Calu3 (cell line): ENCODE data around the gene NEK6. TPM values are rescaled to one million over a fixed set of nuclear protein-coding genes. Genes with fewer than 3 reads are reported as not detected.
"Not testable (repeated sequence)": the region's sequence is repeated elsewhere in the genome, so short reads cannot be mapped to it uniquely, and the experiment has no call there.

ENCODE experiments used
- BruUV-seq: library from RNA; stranded (reverse); fragments of 400-500 nt; replicated peaks from 2 replicates; lab custom pipeline; 2021; lab: Mats Ljungman, UMichigan
- CTCF ChIA-PET: fragments of 300-600 bp; sonication (Branson Sonifier 250); formaldehyde crosslinking; loops from one replicate; lab custom pipeline; 2022; ENCODE audit warnings: antibody characterized with exemption; lab: Charles Lee
- DNase-seq: peaks from one replicate; pipeline ENCODE4 v3.0.0; 2022
- H3K27ac Mint-ChIP-seq: one replicate; pipeline ENCODE4 v1.8.0; 2022; ENCODE audit warnings: mixed read lengths; ENCODE audit not compliant: unreplicated experiment
- H3K27me3 Mint-ChIP-seq: one replicate; pipeline ENCODE4 v1.8.0; 2022; ENCODE audit warnings: mixed read lengths; ENCODE audit not compliant: unreplicated experiment
- H3K36me3 Mint-ChIP-seq: one replicate; pipeline ENCODE4 v1.8.0; 2022; ENCODE audit warnings: mild to moderate bottlenecking, moderate library complexity, mixed read lengths; ENCODE audit not compliant: insufficient read depth, unreplicated experiment
- H3K4me1 Mint-ChIP-seq: one replicate; pipeline ENCODE4 v1.8.0; 2022; ENCODE audit warnings: mild to moderate bottlenecking, low read depth, mixed read lengths; ENCODE audit not compliant: unreplicated experiment
- H3K4me3 Mint-ChIP-seq: one replicate; pipeline ENCODE4 v1.8.0; 2022; ENCODE audit warnings: mild to moderate bottlenecking, low read depth, moderate library complexity, mixed read lengths; ENCODE audit not compliant: unreplicated experiment
- H3K9me3 Mint-ChIP-seq: one replicate; pipeline ENCODE4 v1.8.0; 2022; ENCODE audit warnings: low read depth, mixed read lengths; ENCODE audit not compliant: unreplicated experiment
- CTCF ChIP-seq: fragments of 200-600 bp; IDR thresholded peaks from one replicate; pipeline ENCODE4 v1.8.0; 2022; ENCODE audit warnings: antibody characterized with exemption; ENCODE audit not compliant: unreplicated experiment
- intact Hi-C: fragments of 100-400 bp; cut with micrococcal nuclease; formaldehyde crosslinking; loops from one replicate; pipeline ENCODE4 v1.10.0; 2022; ENCODE audit not compliant: unreplicated experiment
- total RNA-seq: library from RNA; stranded (reverse); gene quantifications from 2 replicates; pipeline ENCODE4 v1.2.3, GENCODE V29; 2022

NEK6 gene
- total RNA-seq, 1 experiment from 2014 or later, result 43.0 TPM

GRCh38 chr9:124251204-124251603 lies 6.5 kb upstream of the NEK6 start:
- intact Hi-C loops, result no loop called here
- BruUV-seq, result no TSS peak
- CTCF ChIA-PET, result no interaction called here
- no peak overlapping the region for H3K27ac Mint-ChIP-seq
- no peak overlapping the region for H3K4me3 Mint-ChIP-seq
- peaks cover 2% of the 10 kb centered on the region for H3K4me1 Mint-ChIP-seq
- no peak for TF ChIP-seq CTCF
- H3K36me3 Mint-ChIP-seq, result no peaks in the 10 kb centered on the region
- no peak for DNase-seq
- no peaks in the 10 kb centered on the region for H3K27me3 Mint-ChIP-seq
- H3K9me3 Mint-ChIP-seq, result no peaks in the 10 kb centered on the region

- no TSS peak for BruUV-seq
- intact Hi-C loops, result no loop called here
- CTCF ChIA-PET, result no interaction called here
- no peak overlapping the region for H3K27ac Mint-ChIP-seq
- peaks cover 8% of the 10 kb centered on the region for H3K4me1 Mint-ChIP-seq
- H3K27me3 Mint-ChIP-seq, result no peaks in the 10 kb centered on the region
- no peak for DNase-seq
- peaks cover under 1% of the 10 kb centered on the region for H3K36me3 Mint-ChIP-seq
- no peaks in the 10 kb centered on the region for H3K9me3 Mint-ChIP-seq
- no peak for TF ChIP-seq CTCF
- no peak overlapping the region for H3K4me3 Mint-ChIP-seq
Observed at GRCh38 chr9:124251605-124252378, 6.0 kb upstream of the NEK6 start.

- intact Hi-C loops, CTCF ChIA-PET, H3K4me1 Mint-ChIP-seq, H3K4me3 Mint-ChIP-seq, DNase-seq, H3K27me3 Mint-ChIP-seq, H3K9me3 Mint-ChIP-seq, BruUV-seq, H3K27ac Mint-ChIP-seq: not testable (repeated sequence)
- peaks cover 11% of the 10 kb centered on the region for H3K36me3 Mint-ChIP-seq
Observed at GRCh38 chr9:124252878-124253277, 4.9 kb upstream of the NEK6 start.

- intact Hi-C loops, result no loop called here
- no peaks in the 10 kb centered on the region for H3K9me3 Mint-ChIP-seq
- peaks cover 8% of the 10 kb centered on the region for H3K4me1 Mint-ChIP-seq
- no peaks in the 10 kb centered on the region for H3K27me3 Mint-ChIP-seq
- H3K27ac Mint-ChIP-seq, result no peak overlapping the region
- DNase-seq, result no peak
- H3K36me3 Mint-ChIP-seq, result peaks cover 24% of the 10 kb centered on the region
- H3K4me3 Mint-ChIP-seq, result no peak overlapping the region
- CTCF ChIA-PET, result no interaction called here
- TF ChIP-seq CTCF, result no peak
- BruUV-seq, result no TSS peak
Observed at GRCh38 chr9:124254261-124254682, 3.5 kb upstream of the NEK6 start.

- Mint-ChIP-seq H3K4me1 (peaks cover 15% of the 10 kb centered on the region), H3K36me3 (peaks cover 30% of the 10 kb centered on the region), H3K27me3 (no peaks in the 10 kb centered on the region), H3K27ac (no peak overlapping the region), H3K9me3 (no peaks in the 10 kb centered on the region), H3K4me3 (no peak overlapping the region)
- BruUV-seq, result no TSS peak
- CTCF ChIA-PET, result no interaction called here
- DNase-seq, result no peak
- no peak for TF ChIP-seq CTCF
- intact Hi-C loops, result loop anchor here (5.0 kb wide), 1 partner anchor 113 kb away; no protein-coding TSS in a partner anchor
Observed at GRCh38 chr9:124255222-124255621, 2.5 kb upstream of the NEK6 start.
